Breast epithelium (tissue), 3 donors: Measurements from ENCODE around the gene RUNDC1.

ENCODE experiments used
- CTCF ChIP-seq, 3 donors: fragments of 450-650 bp; IDR thresholded peaks; one replicate each; pipeline ENCODE4 v1.5.1; 2016 to 2017; ENCODE audit warnings: antibody characterized with exemption in 3 of 3, mild to moderate bottlenecking in 3 of 3, moderate library complexity in 3 of 3
- POLR2A ChIP-seq: fragments of 450-650 bp; IDR thresholded peaks from one replicate; pipeline ENCODE4 v1.6.1; 2016; ENCODE audit warnings: antibody characterized with exemption, mild to moderate bottlenecking, moderate library complexity
- POLR2AphosphoS5 ChIP-seq, 3 donors: sonication (generic); formaldehyde crosslinking; IDR thresholded peaks; one replicate each; pipeline ENCODE4 v1.6.1; 2017; ENCODE audit warnings: antibody characterized with exemption in 3 of 3

GRCh38 chr17:42992872-42993271 is 12.5 kb downstream of the RUNDC1 start:
- TF ChIP-seq POLR2A = no peak
- TF ChIP-seq CTCF (IDR thresholded peaks at IDR 0.05) = no peak
- TF ChIP-seq POLR2AphosphoS5 (IDR thresholded peaks at IDR 0.05) = no peak
